ENCODE measurements around the gene B4GALNT1.
"Not testable (repeated sequence)": the region's sequence is repeated elsewhere in the genome, so short reads cannot be mapped to it uniquely, and the experiment has no call there.

Gene B4GALNT1

DNA sequence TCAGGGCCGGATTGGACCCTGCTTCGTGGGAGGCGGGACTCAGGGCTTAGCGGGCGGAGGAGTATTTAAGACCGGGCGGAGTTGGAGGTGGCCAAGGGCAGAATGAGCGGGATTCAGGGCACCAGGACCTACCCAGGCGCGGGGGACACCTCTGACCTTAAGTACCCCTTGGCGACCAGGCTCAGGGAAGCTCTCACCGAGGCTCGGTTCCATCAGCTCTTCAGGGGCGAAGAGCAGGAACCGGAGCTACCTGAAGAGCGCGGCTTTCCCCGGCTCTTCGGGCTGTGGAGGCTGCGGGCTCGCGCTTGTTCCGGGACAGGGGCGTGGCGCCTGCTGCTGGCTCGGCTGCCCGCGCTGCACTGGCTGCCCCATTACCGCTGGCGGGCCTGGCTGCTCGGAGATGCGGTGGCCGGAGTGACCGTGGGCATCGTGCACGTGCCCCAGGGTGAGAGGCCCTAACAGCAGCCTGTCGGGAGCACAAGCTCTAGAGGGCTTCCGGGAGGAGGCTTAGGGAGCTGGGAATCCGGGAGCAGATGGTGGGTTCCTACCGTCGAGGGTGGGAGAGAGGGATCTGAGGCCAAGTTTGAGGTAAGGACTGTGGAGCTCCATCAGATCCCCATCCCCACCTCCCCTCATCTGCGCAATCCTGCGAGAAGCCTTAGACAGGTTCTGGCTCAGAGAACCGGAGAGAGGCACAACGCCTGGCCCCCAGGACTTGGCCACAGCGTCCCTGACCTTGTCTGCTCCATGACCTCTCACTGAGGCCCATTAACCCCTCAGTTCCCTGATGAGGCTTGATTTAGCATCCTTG lies 13.4 kb downstream of the B4GALNT1 start:
- Mint-ChIP-seq H3K4me3 (no peak overlapping the region), H3K27ac (no peak overlapping the region), H3K9me3 (no peaks in the 10 kb centered on the region), H3K4me1 (ENCODE audit: low read depth) (peaks cover 23% of the 10 kb centered on the region), H3K36me3 (ENCODE audit: low read depth) (no peaks in the 10 kb centered on the region), H3K27me3 (peaks cover 68% of the 10 kb centered on the region)

DNA sequence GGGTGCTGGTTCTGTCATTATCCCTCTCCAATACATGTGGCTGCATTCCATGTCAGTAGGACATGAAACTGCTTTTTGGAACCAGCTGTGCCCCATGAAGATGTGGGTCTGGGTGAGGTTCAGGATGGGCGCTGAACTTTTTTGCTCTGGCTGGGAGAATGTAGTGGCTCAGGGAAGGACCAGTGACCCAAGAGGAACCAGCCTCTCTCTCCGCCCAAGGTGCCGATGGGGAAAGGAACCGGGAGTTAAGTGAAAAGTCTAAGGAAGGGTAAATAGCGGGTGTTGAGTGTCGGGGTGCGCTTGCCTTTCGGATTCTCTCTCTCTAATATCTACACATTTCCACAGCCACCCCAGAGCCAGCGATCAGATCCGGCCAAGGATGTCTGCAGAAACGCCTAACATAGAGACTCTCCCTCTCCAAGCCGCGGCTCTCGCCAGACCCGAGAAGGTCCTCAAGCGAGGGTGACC lies 14.0 kb downstream of the B4GALNT1 start:
- peaks cover 28% of the 10 kb centered on the region for H3K4me1 Mint-ChIP-seq (ENCODE audit: low read depth)
- peaks cover 65% of the 10 kb centered on the region for H3K27me3 Mint-ChIP-seq
- H3K36me3 Mint-ChIP-seq (ENCODE audit: low read depth) = no peaks in the 10 kb centered on the region
- H3K4me3 Mint-ChIP-seq = no peak overlapping the region
- no peak overlapping the region for H3K27ac Mint-ChIP-seq
- H3K9me3 Mint-ChIP-seq = no peaks in the 10 kb centered on the region

DNA sequence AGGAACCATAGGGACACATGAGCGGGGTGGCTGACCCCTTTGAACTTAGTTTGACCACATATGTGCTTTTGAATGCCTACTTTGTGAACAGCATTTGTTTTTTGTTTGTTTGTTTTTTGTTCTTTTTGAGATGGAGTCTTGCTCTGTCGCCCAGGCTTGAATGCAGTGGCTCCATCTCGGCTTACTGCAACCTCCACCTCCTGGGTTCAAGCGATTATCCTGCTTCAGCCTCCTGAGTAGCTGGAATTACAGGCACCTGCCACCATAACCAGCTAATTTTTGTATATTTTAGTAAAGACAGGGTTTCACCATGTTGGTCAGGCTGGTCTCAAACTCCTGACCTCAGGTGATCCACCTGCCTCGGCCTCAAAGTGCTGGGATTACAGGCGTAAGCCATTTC lies 14.6 kb downstream of the B4GALNT1 start:
- H3K27ac Mint-ChIP-seq; H3K36me3 Mint-ChIP-seq (ENCODE audit: low read depth); H3K4me3 Mint-ChIP-seq; H3K9me3 Mint-ChIP-seq: not testable (repeated sequence)
- Mint-ChIP-seq H3K4me1 (ENCODE audit: low read depth) (peaks cover 29% of the 10 kb centered on the region), H3K27me3 (peaks cover 59% of the 10 kb centered on the region)

DNA sequence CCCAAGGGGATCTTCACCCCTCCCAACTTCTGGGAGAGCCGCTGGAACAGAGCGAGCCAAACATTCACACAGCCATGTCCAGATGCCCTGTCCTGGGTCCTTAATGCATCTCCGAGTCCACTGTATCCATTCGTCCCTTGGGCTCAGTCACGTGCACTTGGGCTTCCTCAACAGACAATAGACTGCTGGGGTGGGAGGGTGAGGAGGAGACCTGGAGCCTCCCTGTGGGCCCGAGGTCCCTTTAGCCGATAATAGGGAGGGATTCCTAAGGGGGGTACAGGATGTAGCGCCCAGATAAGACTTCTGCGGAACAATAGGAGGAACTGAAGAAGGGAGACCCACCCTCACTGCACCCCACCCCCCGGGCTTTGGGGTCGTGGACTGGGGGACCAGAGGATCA lies 15.1 kb downstream of the B4GALNT1 start:
- no peaks in the 10 kb centered on the region for H3K9me3 Mint-ChIP-seq
- H3K27me3 Mint-ChIP-seq = peaks cover 54% of the 10 kb centered on the region
- H3K36me3 Mint-ChIP-seq (ENCODE audit: low read depth) = no peaks in the 10 kb centered on the region
- peaks cover 29% of the 10 kb centered on the region for H3K4me1 Mint-ChIP-seq (ENCODE audit: low read depth)
- H3K4me3 Mint-ChIP-seq = no peak overlapping the region
- no peak overlapping the region for H3K27ac Mint-ChIP-seq

DNA sequence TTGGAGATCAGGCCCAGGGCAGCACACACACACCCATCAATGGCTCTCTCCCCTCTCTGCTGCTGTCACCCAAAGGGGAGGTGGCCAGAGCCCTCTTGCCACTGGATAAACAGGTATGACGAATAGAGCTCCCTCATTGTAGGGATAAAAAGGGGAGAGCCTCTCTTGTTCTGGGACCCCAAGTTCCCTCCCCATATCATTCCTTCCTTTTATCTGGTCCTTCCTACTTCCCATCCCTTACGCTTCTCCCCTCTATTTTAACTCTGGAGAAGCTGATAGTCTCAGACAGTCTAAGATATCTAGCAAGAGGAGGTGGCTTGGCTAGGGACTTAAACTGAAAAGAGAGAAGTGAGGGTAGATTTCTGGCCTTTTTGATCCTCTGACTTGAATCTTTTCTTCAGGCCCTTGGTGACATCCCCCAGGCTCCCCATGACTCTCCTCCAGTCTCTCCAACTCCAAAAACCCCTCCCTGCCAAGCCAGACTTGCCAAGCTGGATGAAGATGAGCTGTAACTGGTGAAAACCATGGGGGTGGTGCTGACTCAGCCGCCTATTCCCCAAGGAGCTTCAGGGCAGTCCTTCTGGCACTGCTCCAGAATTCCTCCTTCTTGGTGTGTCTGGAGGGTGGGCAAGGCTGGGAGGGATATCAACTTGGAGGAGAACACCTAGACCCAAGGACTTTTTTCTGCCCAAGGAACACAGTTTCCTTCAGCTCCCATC lies 16.5 kb downstream of the B4GALNT1 start:
- H3K4me3 Mint-ChIP-seq = no peak overlapping the region
- H3K9me3 Mint-ChIP-seq = no peaks in the 10 kb centered on the region
- H3K27me3 Mint-ChIP-seq = peaks cover 47% of the 10 kb centered on the region
- peaks cover 20% of the 10 kb centered on the region for H3K4me1 Mint-ChIP-seq (ENCODE audit: low read depth)
- no peak overlapping the region for H3K27ac Mint-ChIP-seq
- H3K36me3 Mint-ChIP-seq (ENCODE audit: low read depth) = no peaks in the 10 kb centered on the region

DNA sequence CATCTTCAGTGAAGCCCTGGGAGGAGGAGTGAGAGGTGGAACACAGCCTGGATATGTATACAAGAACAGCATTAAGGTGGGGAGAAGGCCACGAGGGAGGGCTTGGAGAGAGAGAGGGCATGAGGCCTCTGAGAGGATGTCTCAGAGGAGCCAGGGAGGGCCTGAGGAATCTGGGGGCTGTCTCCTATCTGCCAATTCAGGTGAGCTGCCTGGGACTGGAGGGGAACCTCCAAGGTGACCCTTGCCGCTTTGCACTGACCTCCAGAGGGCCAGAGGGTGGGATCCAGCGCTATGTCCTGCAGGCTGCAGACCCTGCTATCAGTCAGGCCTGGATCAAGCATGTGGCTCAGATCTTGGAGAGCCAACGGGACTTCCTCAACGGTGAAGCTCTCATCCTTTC lies 17.4 kb downstream of the B4GALNT1 start:
- H3K36me3 Mint-ChIP-seq (ENCODE audit: low read depth) = no peaks in the 10 kb centered on the region
- H3K4me1 Mint-ChIP-seq (ENCODE audit: low read depth) = peaks cover 15% of the 10 kb centered on the region
- H3K27me3 Mint-ChIP-seq = peaks cover 38% of the 10 kb centered on the region
- no peaks in the 10 kb centered on the region for H3K9me3 Mint-ChIP-seq
- no peak overlapping the region for H3K27ac Mint-ChIP-seq
- H3K4me3 Mint-ChIP-seq = no peak overlapping the region

DNA sequence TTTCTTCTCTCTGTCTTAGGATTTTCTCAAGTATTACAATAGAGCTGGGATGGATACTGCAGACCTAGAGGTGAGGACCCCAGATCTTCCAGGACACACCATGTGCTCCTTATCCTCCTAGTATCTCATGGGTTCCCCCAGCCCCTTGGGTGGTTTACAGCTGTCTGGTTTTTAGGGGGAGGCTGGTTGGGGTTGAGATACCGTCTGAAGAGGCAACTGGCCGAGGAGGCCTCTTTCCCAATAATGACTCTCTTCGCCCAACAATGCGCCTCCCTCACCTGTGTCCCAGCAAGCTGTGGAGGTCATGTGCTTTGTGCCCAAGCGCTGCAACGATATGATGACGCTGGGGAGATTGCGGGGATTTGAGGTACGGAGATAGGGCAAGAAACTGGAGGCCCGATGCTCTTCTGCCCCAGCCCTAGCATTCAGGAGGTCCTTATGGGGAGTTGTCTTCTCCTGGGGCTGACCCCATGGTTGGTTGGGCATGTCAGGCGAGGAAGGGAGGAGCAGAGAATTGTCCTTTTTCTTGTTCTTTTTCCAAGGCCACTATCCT lies 18.0 kb downstream of the B4GALNT1 start:
- Mint-ChIP-seq H3K27ac (no peak overlapping the region), H3K4me3 (no peak overlapping the region), H3K36me3 (ENCODE audit: low read depth) (no peaks in the 10 kb centered on the region), H3K27me3 (peaks cover 36% of the 10 kb centered on the region), H3K9me3 (no peaks in the 10 kb centered on the region), H3K4me1 (ENCODE audit: low read depth) (peaks cover 14% of the 10 kb centered on the region)

DNA sequence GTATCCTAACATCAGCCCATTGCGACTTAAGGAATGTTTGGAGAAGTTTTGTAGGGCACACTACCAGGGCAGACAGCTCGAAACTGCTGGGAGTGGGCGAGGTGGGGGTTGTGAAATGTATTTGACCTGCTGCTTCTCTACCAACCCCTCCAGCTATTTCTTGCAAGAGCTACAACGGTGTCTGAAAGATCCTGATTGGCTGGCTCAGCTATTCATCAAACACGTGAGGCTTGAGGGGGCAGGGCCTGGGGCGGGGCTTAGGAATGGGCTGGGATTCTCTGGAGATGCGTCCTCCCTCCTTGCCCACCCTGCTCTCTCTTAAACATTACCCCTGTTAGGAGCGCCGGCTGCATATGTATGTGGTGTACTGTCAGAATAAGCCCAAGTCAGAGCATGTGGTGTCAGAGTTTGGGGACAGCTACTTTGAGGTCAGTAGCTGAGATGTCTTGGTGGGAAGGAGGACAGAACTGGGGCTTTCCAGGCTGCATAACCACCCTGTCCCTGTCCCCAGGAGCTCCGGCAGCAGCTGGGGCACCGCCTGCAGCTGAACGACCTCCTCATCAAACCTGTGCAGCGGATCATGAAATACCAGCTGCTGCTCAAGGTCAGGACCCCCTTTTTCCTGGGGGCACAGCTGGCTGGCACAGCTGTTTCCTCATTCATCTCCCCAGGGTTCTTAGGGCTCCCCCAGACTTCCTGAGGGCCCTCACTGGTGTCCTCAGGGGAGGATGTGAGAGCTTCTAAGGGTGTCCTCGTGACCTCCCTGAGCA lies 18.6 kb downstream of the B4GALNT1 start:
- Mint-ChIP-seq H3K27me3 (peaks cover 32% of the 10 kb centered on the region), H3K4me3 (no peak overlapping the region), H3K36me3 (ENCODE audit: low read depth) (no peaks in the 10 kb centered on the region), H3K27ac (no peak overlapping the region), H3K4me1 (ENCODE audit: low read depth) (peaks cover 14% of the 10 kb centered on the region), H3K9me3 (no peaks in the 10 kb centered on the region)

DNA sequence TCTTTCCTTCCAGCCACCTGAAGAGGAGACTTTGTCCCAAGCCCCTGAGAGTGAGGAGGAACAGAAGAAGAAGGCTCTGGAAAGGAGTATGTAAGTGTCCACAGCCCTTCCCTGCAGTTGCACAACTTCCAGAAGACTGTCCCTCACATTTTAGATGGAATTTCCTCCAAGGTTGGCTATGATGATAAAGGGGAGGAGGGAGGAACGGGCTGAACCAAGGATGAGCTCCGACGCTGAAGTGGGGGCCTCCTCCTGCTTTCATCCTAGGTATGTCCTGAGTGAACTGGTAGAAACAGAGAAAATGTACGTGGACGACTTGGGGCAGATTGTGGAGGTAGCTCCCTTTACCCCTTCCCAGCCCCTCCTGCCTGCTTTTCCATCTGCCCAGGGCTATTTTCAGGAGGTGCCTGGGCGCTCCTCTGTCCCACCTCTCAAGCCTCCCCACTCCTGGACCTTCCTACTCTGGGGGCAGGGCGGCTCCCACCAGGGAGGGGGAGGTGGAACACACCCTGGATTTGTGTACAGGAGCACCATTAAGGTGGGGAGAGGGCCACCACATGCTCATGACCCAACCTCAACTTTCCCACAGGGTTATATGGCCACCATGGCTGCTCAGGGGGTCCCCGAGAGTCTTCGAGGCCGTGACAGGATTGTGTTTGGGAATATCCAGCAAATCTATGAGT lies 19.4 kb downstream of the B4GALNT1 start:
- no peak overlapping the region for H3K4me3 Mint-ChIP-seq
- no peak overlapping the region for H3K27ac Mint-ChIP-seq
- H3K4me1 Mint-ChIP-seq (ENCODE audit: low read depth) = peaks cover 14% of the 10 kb centered on the region
- peaks cover 25% of the 10 kb centered on the region for H3K27me3 Mint-ChIP-seq
- H3K36me3 Mint-ChIP-seq (ENCODE audit: low read depth) = no peaks in the 10 kb centered on the region
- H3K9me3 Mint-ChIP-seq = no peaks in the 10 kb centered on the region

DNA sequence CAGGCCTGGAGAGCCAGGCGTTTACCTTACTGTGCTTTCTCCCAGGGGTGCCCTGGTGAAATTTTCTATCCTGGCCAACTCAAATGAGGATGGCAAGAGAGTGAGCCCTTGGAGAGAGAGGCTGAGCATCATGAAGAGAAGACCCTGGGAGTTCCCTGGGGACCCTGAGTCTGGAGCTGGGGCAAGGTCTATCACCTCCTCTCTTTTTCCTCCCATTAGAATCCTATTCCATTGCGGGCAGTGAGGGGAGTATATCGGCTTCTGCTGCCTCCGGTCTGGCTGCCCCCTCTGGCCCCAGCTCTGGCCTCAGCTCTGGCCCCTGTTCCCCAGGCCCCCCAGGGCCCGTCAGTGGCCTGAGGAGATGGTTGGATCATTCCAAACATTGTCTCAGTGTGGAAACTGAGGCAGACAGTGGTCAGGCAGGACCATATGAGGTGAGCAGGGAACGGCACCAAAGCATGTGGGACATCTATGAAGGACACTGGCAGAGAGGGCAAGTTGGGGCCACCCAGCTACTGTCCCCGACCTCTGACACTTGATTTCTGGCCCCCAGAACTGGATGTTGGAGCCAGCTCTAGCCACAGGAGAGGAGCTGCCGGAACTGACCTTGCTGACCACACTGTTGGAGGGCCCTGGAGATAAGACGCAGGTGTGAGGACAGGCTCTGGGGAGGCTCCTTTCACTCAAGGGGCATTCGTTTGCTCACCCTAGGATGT lies 20.1 kb downstream of the B4GALNT1 start:
- Mint-ChIP-seq H3K36me3 (ENCODE audit: low read depth) (no peaks in the 10 kb centered on the region), H3K27ac (no peak overlapping the region), H3K27me3 (peaks cover 20% of the 10 kb centered on the region)

DNA sequence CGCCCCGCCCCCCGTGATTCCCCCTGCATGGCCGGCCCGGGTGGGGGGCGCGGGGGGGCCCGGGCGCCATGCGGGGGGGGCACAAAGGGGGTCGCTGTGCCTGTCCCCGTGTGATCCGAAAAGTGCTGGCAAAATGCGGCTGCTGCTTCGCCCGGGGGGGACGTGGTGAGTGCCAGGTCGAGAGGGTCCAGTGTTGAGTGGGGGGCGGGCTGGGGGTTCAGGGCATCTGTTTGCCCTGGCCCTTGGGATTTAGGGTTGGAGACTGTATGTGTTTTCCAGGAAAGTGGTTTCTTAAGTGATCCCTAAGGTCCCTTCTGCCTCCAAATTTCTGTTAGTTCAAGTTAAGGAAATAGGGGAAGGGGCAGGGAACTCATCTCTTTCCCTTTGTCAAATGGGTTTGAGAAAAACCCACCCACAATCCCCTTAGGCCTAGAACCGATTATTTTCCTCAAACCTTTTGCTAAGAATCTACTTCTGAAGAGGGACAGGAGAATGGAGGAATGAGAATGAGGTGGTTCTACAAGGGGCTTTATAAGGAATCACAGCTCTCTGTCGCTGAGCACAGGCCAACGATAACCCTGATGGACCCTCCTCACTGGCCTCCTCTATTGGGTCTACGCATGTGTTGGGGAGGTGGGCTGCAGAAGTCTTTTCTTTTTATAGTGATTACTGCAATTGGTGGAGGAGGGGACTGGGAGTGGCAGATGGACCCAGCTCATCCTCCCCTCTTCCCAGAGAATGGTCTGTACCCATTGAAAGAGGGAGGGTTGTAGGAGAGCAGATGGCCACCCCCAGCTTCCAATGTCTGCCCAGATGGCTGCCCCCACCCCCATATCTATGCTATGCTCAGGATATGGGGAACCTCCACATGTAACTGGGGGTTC lies 20.9 kb downstream of the B4GALNT1 start:
- no peaks in the 10 kb centered on the region for H3K36me3 Mint-ChIP-seq (ENCODE audit: low read depth)
- H3K4me1 Mint-ChIP-seq (ENCODE audit: low read depth) = peaks cover 14% of the 10 kb centered on the region
- H3K4me3 Mint-ChIP-seq = peak overlapping the region; percentile 60
- peaks cover 14% of the 10 kb centered on the region for H3K27me3 Mint-ChIP-seq
- H3K9me3 Mint-ChIP-seq = no peaks in the 10 kb centered on the region
- H3K27ac Mint-ChIP-seq = peak overlapping the region; percentile 67

More for the DNA sequence above, 20.1 kb downstream of the B4GALNT1 start:
- Mint-ChIP-seq H3K4me3 (no peak overlapping the region), H3K4me1 (ENCODE audit: low read depth) (peaks cover 14% of the 10 kb centered on the region), H3K9me3 (no peaks in the 10 kb centered on the region)

DNA sequence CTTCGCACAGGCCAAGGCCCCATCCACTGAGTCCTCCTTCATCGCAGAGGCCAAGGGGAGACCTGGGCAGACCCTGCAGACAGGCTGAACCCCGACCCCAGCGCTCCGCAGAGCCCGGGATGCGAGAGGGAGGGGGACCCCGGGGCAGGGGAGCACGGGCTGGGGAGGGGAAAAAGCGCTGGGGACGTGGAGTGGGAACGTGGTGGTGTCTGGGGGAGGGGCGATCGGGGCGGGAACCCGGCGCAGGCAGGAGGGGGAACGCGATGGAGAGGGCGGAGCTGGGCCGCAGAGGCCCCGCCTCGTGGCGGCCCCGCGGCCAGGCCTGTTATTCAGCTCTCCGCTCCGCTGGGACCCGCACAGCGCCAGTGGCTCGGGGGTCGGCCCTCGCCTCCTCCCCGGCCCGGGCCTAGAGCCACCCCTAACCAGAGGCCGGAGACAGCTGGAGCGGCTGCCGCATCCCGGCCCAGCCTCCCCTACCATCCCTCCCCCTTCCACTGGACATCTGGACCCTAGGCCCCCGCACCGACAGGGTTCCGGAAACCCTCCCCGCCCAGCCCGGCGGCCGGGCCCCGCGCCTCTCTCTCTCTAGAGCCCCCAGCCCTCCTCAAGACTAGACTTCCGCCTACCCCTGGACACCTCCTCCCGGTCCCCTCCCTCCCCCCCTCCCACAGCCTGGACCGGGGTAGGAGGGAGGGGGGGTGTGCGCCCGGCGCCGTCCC lies 21.7 kb downstream of the B4GALNT1 start, which contains the start of gene ARHGEF25:
TSS of gene ARHGEF25 (plus strand) at position 328 of the 719 bp plus-strand sequence. CDS start 460 bp downstream, outside the sequence.
- H3K4me1 Mint-ChIP-seq (ENCODE audit: low read depth) = peaks cover 16% of the 10 kb centered on the region
- H3K4me3 Mint-ChIP-seq = peak within 1 kb of the TSS; percentile 70
- peaks cover 14% of the 10 kb centered on the region for H3K27me3 Mint-ChIP-seq
- peak within 1 kb of the TSS; percentile 67 for H3K27ac Mint-ChIP-seq
- no peaks in the 10 kb centered on the region for H3K9me3 Mint-ChIP-seq
- no peaks in the 10 kb centered on the region for H3K36me3 Mint-ChIP-seq (ENCODE audit: low read depth)
